Transverse colon (tissue), 4 donors: ENCODE measurements around the gene KLHL25. TPM values are rescaled to one million over a fixed set of nuclear protein-coding genes. Genes with fewer than 3 reads are reported as not detected.
A peak's percentile ranks its signal among the peaks of the same experiment; 100 is the strongest.

Source experiments
- DNase-seq: peaks from one replicate; pipeline ENCODE4 v3.0.0-alpha.2; 2019
- H3K27ac ChIP-seq, 4 donors: fragments of 200-600 bp; sonication (generic); 2 replicates each; pipeline ENCODE4 v1.5.1; 2016 to 2018; ENCODE audit warnings: inconsistent platforms in 4 of 4
- H3K27me3 ChIP-seq: fragments of 200-600 bp; sonication (generic); 2 replicates; pipeline ENCODE4 v1.5.1; 2017; ENCODE audit warnings: inconsistent platforms
- H3K36me3 ChIP-seq, 4 donors: fragments of 200-600 bp; sonication (generic); 2 replicates each; pipeline ENCODE4 v1.5.1; 2017 to 2019; ENCODE audit warnings: inconsistent platforms in 4 of 4
- H3K4me1 ChIP-seq, 4 donors: fragments of 200-600 bp; sonication (generic); 2 replicates each; pipeline ENCODE4 v1.5.1; 2017 to 2020; ENCODE audit warnings: inconsistent platforms in 4 of 4
- H3K4me3 ChIP-seq, 4 donors: fragments of 200-600 bp; sonication (generic); 1 replicate in 1 of 4; 2 replicates in 3 of 4; pipeline versions ENCODE4 v1.5.1 to v1.6.1; 2017 to 2019; ENCODE audit warnings: inconsistent platforms in 4 of 4
- H3K9me3 ChIP-seq, 2 donors: fragments of 200-600 bp; sonication (generic); 2 replicates each; pipeline ENCODE4 v1.5.1; 2017 to 2019; ENCODE audit warnings: inconsistent platforms in 2 of 2
- CTCF ChIP-seq, 5 experiments: fragments of 200-600 bp in 3 of 5; fragments of 450-650 bp in 2 of 5; sonication (generic) in 3 of 5; IDR thresholded peaks; 1 replicate in 2 of 5; 2 replicates in 3 of 5; pipeline ENCODE4 v1.5.1; 2016 to 2017; ENCODE audit warnings: antibody characterized with exemption in 5 of 5, inconsistent platforms in 3 of 5, mild to moderate bottlenecking in 2 of 5, moderate library complexity in 1 of 5
- EP300 ChIP-seq: sonication (generic); formaldehyde crosslinking; IDR thresholded peaks from one replicate; pipeline ENCODE4 v1.6.1; 2017; ENCODE audit warnings: antibody characterized with exemption, low read depth
- POLR2A ChIP-seq: fragments of 450-650 bp; IDR thresholded peaks from one replicate; pipeline ENCODE4 v1.6.1; 2016; ENCODE audit warnings: antibody characterized with exemption, mild to moderate bottlenecking, moderate library complexity
- POLR2AphosphoS5 ChIP-seq, 3 donors: sonication (generic); formaldehyde crosslinking; IDR thresholded peaks; one replicate each; pipeline ENCODE4 v1.6.1; 2016; ENCODE audit warnings: antibody characterized with exemption in 3 of 3
- WGBS, 2 donors: methylation state at CpG; one replicate each; pipeline ENCODE4 v1.1.5; 2018; ENCODE audit warnings: low coverage in 1 of 2; 5-methylcytosine and 5-hydroxymethylcytosine counted together
- in situ Hi-C, 4 donors: fragments of 200-750 bp; cut with MboI; loops; one replicate each; pipeline versions ENCODE4 v1.15.0 to v1.15.1; 2017; ENCODE audit warnings: low sequenced_read_pairs in 3 of 4, low pct_ligation_motif_present in 1 of 4, low pct_unique_long_range_greater_than_20kb in 1 of 4
- intact Hi-C: fragments of 100-400 bp; cut with DNase I; formaldehyde crosslinking; loops from one replicate; pipeline ENCODE4 v1.15.1; 2023; ENCODE audit warnings: low total_unique reads
- total RNA-seq, 4 donors: library from RNA; depleted of rRNA; stranded (reverse); fragments of >200 nt; gene quantifications; one replicate each; pipeline ENCODE4 v1.1.0, GENCODE V29; 2016

Gene KLHL25
- total RNA-seq, 4 donors from 2014 or later, result 10.1 to 36.0 (median 10.8) TPM

- intact Hi-C loops, result no loop called here
- no peak for TF ChIP-seq CTCF (IDR thresholded peaks at IDR 0.05)
- no peak for TF ChIP-seq EP300
- TF ChIP-seq POLR2A, result no peak
- TF ChIP-seq POLR2AphosphoS5 (IDR thresholded peaks at IDR 0.05), result no peak
- in situ Hi-C loops, result loop anchor here in 1 of 4 donors (10.0 to 25.0 kb wide), 2 partner anchors 98 to 250 kb away; no protein-coding TSS in a partner anchor
- no peak overlapping the region for H3K27ac ChIP-seq
- peaks cover 0 to 86% (median 39%) of the 10 kb centered on the region in 4 donors for H3K36me3 ChIP-seq
- 91 to 100% methylated on average over 1 to 6 of the region's 6 CpGs for WGBS, 2 donors
- peaks cover 5 to 8% of the 10 kb centered on the region in 2 donors for H3K9me3 ChIP-seq
- no peaks in the 10 kb centered on the region for H3K27me3 ChIP-seq
- H3K4me1 ChIP-seq, result no peaks in the 10 kb centered on the region
- no peak overlapping the region for H3K4me3 ChIP-seq
- no peak for DNase-seq
Observed at GRCh38 chr15:85737061-85737460, 57.7 kb downstream of the KLHL25 start.

DNA sequence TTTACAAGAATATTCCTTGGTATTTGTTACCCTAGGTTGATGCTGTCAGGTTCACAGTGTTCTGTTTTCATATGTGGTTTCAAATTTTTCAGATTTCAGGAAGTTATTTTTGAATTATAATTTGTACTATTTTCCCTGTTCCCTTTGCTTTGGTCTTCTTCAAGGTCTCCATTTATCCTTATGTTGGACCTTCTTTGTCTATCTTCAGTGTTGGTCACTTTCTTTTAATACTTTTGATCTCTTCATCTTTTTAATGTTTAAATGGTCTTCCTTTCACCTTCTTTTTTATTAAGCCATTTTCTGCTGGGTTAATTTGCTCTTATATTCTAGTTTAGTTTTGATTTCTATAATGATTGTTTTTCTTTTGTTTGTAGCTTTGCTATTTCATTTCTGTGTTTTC is 61.3 kb downstream of the KLHL25 start:
- intact Hi-C loops, result no loop called here
- Histone ChIP-seq H3K9me3 (peaks cover 5 to 8% of the 10 kb centered on the region in 2 donors), H3K4me3 (no peak overlapping the region), H3K36me3 (peaks cover 0 to 76% (median 37%) of the 10 kb centered on the region in 4 donors), H3K27me3 (no peaks in the 10 kb centered on the region), H3K4me1 (peaks cover 0 to 10% (median 2%) of the 10 kb centered on the region in 4 donors), H3K27ac (no peak overlapping the region)
- in situ Hi-C loops, result loop anchor here in 1 of 4 donors (10.0 to 25.0 kb wide), 2 partner anchors 101 to 246 kb away; no protein-coding TSS in a partner anchor
- no peak for DNase-seq
- TF ChIP-seq POLR2A, result no peak
- no peak for TF ChIP-seq POLR2AphosphoS5 (IDR thresholded peaks at IDR 0.05)
- TF ChIP-seq CTCF (IDR thresholded peaks at IDR 0.05), result no peak
- no peak for TF ChIP-seq EP300

- in situ Hi-C loops (loop anchor here in 1 of 4 donors (10.0 to 25.0 kb wide), 2 partner anchors 105 to 243 kb away; no protein-coding TSS in a partner anchor), intact Hi-C loops (loop anchor here (2.0 kb wide), 1 partner anchor 101 kb away; no protein-coding TSS in a partner anchor)
- Histone ChIP-seq H3K36me3 (peaks cover 0 to 73% (median 30%) of the 10 kb centered on the region in 4 donors), H3K4me3 (no peak overlapping the region), H3K27ac (peak overlapping the region in 3 of 4 donors; percentile 13 to 41 (median 14)), H3K27me3 (no peaks in the 10 kb centered on the region), H3K4me1 (peaks cover 6 to 33% (median 17%) of the 10 kb centered on the region in 4 donors), H3K9me3 (peaks cover 5 to 8% of the 10 kb centered on the region in 2 donors)
- TF ChIP-seq CTCF (IDR thresholded peaks at IDR 0.05) (peak; percentile 69 to 84 (median 73)), POLR2AphosphoS5 (IDR thresholded peaks at IDR 0.05) (peak in 1 of 3 donors; percentile 29), POLR2A (no peak)
- 30 to 34% methylated on average over 5 of the region's 5 CpGs for WGBS, 2 donors
- DNase-seq, result no peak
Observed at GRCh38 chr15:85730001-85730820, 64.5 kb downstream of the KLHL25 start.

DNA sequence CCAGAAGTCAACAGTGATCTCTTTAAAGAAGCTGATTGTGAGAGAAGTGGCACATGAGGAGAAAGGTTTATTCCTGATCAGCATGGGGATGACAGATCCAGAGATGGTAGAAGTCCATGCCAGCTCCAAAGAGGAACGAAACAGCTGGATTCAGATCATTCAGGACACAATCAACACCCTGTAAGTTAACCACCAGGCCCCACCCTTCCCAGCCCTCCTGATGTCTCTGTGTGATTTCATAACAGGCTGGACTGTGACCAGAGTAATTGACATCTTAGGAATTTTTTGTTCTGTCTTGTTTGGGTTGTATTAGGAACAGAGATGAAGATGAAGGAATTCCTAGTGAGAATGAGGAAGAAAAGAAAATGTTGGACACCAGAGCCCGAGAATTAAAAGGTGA is 67.7 kb downstream of the KLHL25 start:
- peak overlapping the region; percentile 59 to 77 (median 68) for H3K27ac ChIP-seq
- TF ChIP-seq POLR2AphosphoS5 (IDR thresholded peaks at IDR 0.05) (peak in 1 of 3 donors; percentile 11), CTCF (IDR thresholded peaks at IDR 0.05) (no peak)
- 53 to 56% methylated on average over 2 of the region's 2 CpGs for WGBS, 2 donors
- no peaks in the 10 kb centered on the region for H3K27me3 ChIP-seq
- in situ Hi-C loops, result loop anchor here in 2 of 4 donors (5.0 to 25.0 kb wide), 2 partner anchors 110 to 240 kb away; no protein-coding TSS in a partner anchor
- DNase-seq, result no peak
- H3K36me3 ChIP-seq, result peaks cover 0 to 72% (median 22%) of the 10 kb centered on the region in 4 donors
- no peak overlapping the region for H3K4me3 ChIP-seq
- intact Hi-C loops, result no loop called here
- peaks cover 15 to 55% (median 32%) of the 10 kb centered on the region in 4 donors for H3K4me1 ChIP-seq
- no peaks in the 10 kb centered on the region for H3K9me3 ChIP-seq
